WTC11 (cell line): ENCODE results near the gene SLC35F1.

Experiments
- ATF1 ChIP-seq: sonication (generic); formaldehyde crosslinking; IDR thresholded peaks from 2 replicates; pipeline ENCODE4 v1.8.1; 2023; ENCODE audit warnings: mild to moderate bottlenecking, moderate library complexity, missing genetic modification reagents
- CTCF ChIP-seq: fragments of 200-600 bp; IDR thresholded peaks from 2 replicates; pipeline ENCODE4 v1.8.0; 2022; ENCODE audit warnings: antibody characterized with exemption
- ZNF121 ChIP-seq: sonication (generic); formaldehyde crosslinking; IDR thresholded peaks from 2 replicates; pipeline ENCODE4 v1.8.0; 2023; ENCODE audit warnings: missing genetic modification reagents
- TF ChIP-seq, protein P1 (sequence below): sonication (generic); formaldehyde crosslinking; IDR thresholded peaks from 2 replicates; pipeline ENCODE4 v1.8.1; 2023; ENCODE audit warnings: mild to moderate bottlenecking, missing genetic modification reagents, moderate library complexity
- TF ChIP-seq, protein P2 (sequence below): sonication (generic); formaldehyde crosslinking; IDR thresholded peaks from 2 replicates; pipeline ENCODE4 v1.8.0; 2022; ENCODE audit warnings: mild to moderate bottlenecking, missing genetic modification reagents
- TF ChIP-seq, protein P3 (sequence below): sonication (generic); formaldehyde crosslinking; IDR thresholded peaks from 2 replicates; pipeline ENCODE4 v1.8.1; 2022; ENCODE audit warnings: missing genetic modification reagents, borderline replicate concordance
- TF ChIP-seq, protein P4 (sequence below): sonication (generic); formaldehyde crosslinking; IDR thresholded peaks from 2 replicates; pipeline ENCODE4 v1.8.0; 2022; ENCODE audit warnings: mild to moderate bottlenecking, missing genetic modification reagents

DNA sequence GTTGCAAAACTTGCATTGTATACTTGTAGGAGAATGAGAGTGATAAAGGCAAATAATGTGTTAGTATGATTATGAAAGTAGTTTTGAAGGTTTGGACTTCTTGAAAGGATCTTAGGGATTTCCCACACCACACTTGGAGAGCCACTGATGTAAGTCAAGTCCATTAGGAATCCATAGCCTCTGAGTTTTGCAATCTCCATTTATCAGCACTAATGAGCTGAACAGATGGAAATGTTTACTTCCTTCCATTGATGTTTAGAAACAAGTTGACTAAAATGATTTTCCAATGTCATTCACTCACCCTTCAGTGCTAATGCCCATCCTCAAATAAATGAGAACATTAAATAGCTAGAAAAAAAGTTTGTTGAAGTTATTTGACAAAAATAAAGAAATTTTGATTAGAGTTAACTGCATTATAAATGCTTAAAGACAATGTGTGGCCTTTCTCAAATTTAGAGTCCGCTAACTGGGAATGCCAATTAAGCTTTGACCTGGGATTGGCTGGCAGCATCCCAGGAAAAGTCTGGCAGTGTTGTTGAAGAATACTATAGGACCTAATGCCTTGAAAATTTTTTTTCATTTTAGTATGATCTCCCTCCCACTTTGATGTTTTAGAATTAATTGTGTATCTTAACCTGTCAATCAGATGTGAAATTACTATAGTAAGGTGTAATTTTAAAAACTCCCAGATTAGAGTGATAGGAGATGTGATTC lies 68.0 kb downstream of the SLC35F1 start:
- TF ChIP-seq, protein P1, sequence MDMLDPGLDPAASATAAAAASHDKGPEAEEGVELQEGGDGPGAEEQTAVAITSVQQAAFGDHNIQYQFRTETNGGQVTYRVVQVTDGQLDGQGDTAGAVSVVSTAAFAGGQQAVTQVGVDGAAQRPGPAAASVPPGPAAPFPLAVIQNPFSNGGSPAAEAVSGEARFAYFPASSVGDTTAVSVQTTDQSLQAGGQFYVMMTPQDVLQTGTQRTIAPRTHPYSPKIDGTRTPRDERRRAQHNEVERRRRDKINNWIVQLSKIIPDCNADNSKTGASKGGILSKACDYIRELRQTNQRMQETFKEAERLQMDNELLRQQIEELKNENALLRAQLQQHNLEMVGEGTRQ = no peak
- TF ChIP-seq ZNF121 (CRISPR knock-in tag) (no peak), ATF1 (no peak), CTCF (no peak)
- TF ChIP-seq, protein P2, sequence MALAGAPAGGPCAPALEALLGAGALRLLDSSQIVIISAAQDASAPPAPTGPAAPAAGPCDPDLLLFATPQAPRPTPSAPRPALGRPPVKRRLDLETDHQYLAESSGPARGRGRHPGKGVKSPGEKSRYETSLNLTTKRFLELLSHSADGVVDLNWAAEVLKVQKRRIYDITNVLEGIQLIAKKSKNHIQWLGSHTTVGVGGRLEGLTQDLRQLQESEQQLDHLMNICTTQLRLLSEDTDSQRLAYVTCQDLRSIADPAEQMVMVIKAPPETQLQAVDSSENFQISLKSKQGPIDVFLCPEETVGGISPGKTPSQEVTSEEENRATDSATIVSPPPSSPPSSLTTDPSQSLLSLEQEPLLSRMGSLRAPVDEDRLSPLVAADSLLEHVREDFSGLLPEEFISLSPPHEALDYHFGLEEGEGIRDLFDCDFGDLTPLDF (CRISPR knock-in tag) = no peak
- TF ChIP-seq, protein P3, sequence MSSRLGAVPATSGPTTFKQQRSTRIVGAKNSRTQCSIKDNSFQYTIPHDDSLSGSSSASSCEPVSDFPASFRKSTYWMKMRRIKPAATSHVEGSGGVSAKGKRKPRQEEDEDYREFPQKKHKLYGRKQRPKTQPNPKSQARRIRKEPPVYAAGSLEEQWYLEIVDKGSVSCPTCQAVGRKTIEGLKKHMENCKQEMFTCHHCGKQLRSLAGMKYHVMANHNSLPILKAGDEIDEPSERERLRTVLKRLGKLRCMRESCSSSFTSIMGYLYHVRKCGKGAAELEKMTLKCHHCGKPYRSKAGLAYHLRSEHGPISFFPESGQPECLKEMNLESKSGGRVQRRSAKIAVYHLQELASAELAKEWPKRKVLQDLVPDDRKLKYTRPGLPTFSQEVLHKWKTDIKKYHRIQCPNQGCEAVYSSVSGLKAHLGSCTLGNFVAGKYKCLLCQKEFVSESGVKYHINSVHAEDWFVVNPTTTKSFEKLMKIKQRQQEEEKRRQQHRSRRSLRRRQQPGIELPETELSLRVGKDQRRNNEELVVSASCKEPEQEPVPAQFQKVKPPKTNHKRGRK (CRISPR knock-in tag) = no peak
- TF ChIP-seq, protein P4, sequence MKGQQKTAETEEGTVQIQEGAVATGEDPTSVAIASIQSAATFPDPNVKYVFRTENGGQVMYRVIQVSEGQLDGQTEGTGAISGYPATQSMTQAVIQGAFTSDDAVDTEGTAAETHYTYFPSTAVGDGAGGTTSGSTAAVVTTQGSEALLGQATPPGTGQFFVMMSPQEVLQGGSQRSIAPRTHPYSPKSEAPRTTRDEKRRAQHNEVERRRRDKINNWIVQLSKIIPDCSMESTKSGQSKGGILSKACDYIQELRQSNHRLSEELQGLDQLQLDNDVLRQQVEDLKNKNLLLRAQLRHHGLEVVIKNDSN (CRISPR knock-in tag) = no peak
